SK-N-SH (cell line): ENCODE measurements around the gene CAVIN1. TPM values are rescaled to one million over a fixed set of nuclear protein-coding genes. Genes with fewer than 3 reads are reported as not detected.
"Not testable (repeated sequence)": the region's sequence is repeated elsewhere in the genome, so short reads cannot be mapped to it uniquely, and the experiment has no call there.

Experiments used
- CTCF ChIA-PET: fragments of 300-600, 350-600 bp; formaldehyde crosslinking; extraction: SDS; loops from one replicate; lab custom pipeline; 2021; lab: Yijun Ruan, JAX
- POLR2A ChIA-PET: fragments of 350-600 bp; sonication (Branson Sonifier 250); formaldehyde crosslinking; extraction: SDS; loops from one replicate; lab custom pipeline; 2020; ENCODE audit warnings: antibody characterized with exemption, inconsistent platforms; lab: Yijun Ruan, JAX
- DNase-seq: peaks from one replicate; pipeline ENCODE4 v3.0.0; 2012
- H2AFZ ChIP-seq: fragments of 200-600 bp; sonication (generic); 2 replicates; pipeline ENCODE4 v1.8.1; 2016; ENCODE audit warnings: antibody characterized with exemption, mild to moderate bottlenecking, low read depth
- H3F3A ChIP-seq: fragments of 200-600 bp; sonication (generic); replicated peaks from 2 replicates; pipeline ENCODE3; 2016; ENCODE audit warnings: antibody characterized with exemption, mild to moderate bottlenecking; ENCODE audit not compliant: insufficient read depth
- H3K27ac ChIP-seq, 2 experiments: fragments of 200-500 bp in 1 of 2; fragments of 200-600 bp in 1 of 2; sonication (Bioruptor generic) in 1 of 2; sonication (generic), shearing (Covaris generic) in 1 of 2; 2 replicates each; pipeline versions ENCODE4 v1.5.1 to v1.6.1; 2014 to 2016; ENCODE audit warnings: low read depth in 2 of 2, inconsistent platforms in 1 of 2, low read length in 1 of 2, mild to moderate bottlenecking in 1 of 2, mixed read lengths in 1 of 2
- H3K27me3 ChIP-seq: fragments of 200-600 bp; sonication (generic), shearing (Covaris generic); 2 replicates; pipeline ENCODE4 v1.6.1; 2016; ENCODE audit warnings: mixed run types; ENCODE audit not compliant: insufficient read depth
- H3K36me3 ChIP-seq, 2 experiments: fragments of 200-500 bp in 1 of 2; fragments of 200-600 bp in 1 of 2; sonication (Bioruptor generic) in 1 of 2; sonication (generic) in 1 of 2; replicated peaks in 1 of 2; 2 replicates each; pipeline versions ENCODE3 to v1.5.1; 2014 to 2016; ENCODE audit warnings: low read length in 1 of 2, mild to moderate bottlenecking in 1 of 2; ENCODE audit not compliant: insufficient read depth in 2 of 2, control insufficient read depth in 1 of 2
- H3K4me1 ChIP-seq, 2 experiments: fragments of 200-500 bp in 1 of 2; fragments of 200-600 bp in 1 of 2; sonication (Bioruptor generic) in 1 of 2; sonication (generic), shearing (Covaris generic) in 1 of 2; 2 replicates each; pipeline versions ENCODE4 v1.5.1 to v1.6.1; 2014 to 2016; ENCODE audit warnings: low read depth in 1 of 2, low read length in 1 of 2, mixed run types in 1 of 2; ENCODE audit not compliant: insufficient read depth in 2 of 2, control insufficient read depth in 1 of 2
- H3K4me2 ChIP-seq: fragments of 200-600 bp; sonication (generic), shearing (Covaris generic); 2 replicates; pipeline ENCODE4 v1.6.1; 2017; ENCODE audit warnings: mixed run types
- H3K4me3 ChIP-seq, 2 experiments: fragments of 200-500 bp in 1 of 2; fragments of 200-600 bp in 1 of 2; sonication (Bioruptor generic) in 1 of 2; sonication (generic), shearing (Covaris generic) in 1 of 2; 2 replicates each; pipeline versions ENCODE4 v1.5.1 to v1.8.1; 2014 to 2016; ENCODE audit warnings: low read depth in 2 of 2, inconsistent platforms in 1 of 2, low read length in 1 of 2, mild to moderate bottlenecking in 1 of 2, mixed read lengths in 1 of 2, moderate library complexity in 1 of 2
- H3K79me2 ChIP-seq: fragments of 200-600 bp; sonication (generic); 2 replicates; pipeline ENCODE4 v1.8.1; 2017; ENCODE audit warnings: mild to moderate bottlenecking; ENCODE audit not compliant: insufficient read depth
- H3K9ac ChIP-seq: fragments of 200-600 bp; sonication (generic); 2 replicates; pipeline ENCODE4 v1.6.1; 2017; ENCODE audit warnings: mixed run types
- H3K9me2 ChIP-seq: fragments of 200-600 bp; sonication (generic); 2 replicates; pipeline ENCODE4 v1.6.1; 2017; ENCODE audit warnings: mixed run types
- H3K9me3 ChIP-seq: fragments of 200-600 bp; sonication (generic); 2 replicates; pipeline ENCODE4 v1.6.1; 2017; ENCODE audit warnings: mixed run types, mild to moderate bottlenecking, moderate library complexity
- H4K20me1 ChIP-seq: fragments of 200-600 bp; sonication (generic); 2 replicates; pipeline ENCODE4 v1.6.1; 2017; ENCODE audit warnings: mild to moderate bottlenecking, mixed run types; ENCODE audit not compliant: insufficient read depth
- CHD2 ChIP-seq: fragments of 150-350 bp; IDR thresholded peaks from 2 replicates; pipeline ENCODE4 v1.6.1; 2018; ENCODE audit warnings: low read length; ENCODE audit not compliant: partially characterized antibody
- CTCF ChIP-seq: fragments of 200-600 bp; sonication (generic); IDR thresholded peaks from 2 replicates; pipeline ENCODE4 v1.6.1; 2017; ENCODE audit warnings: antibody characterized with exemption, mild to moderate bottlenecking, moderate library complexity
- FOSL2 ChIP-seq: IDR thresholded peaks from 2 replicates; pipeline ENCODE4 v1.4.0; 2012; ENCODE audit warnings: low read depth, mild to moderate bottlenecking, moderate library complexity, borderline replicate concordance
- FOXM1 ChIP-seq: IDR thresholded peaks from 2 replicates; pipeline ENCODE4 v1.4.0; 2012; ENCODE audit warnings: low read depth, mild to moderate bottlenecking
- GABPA ChIP-seq: IDR thresholded peaks from 2 replicates; pipeline ENCODE4 v1.4.0; 2012; ENCODE audit warnings: low read depth, mild to moderate bottlenecking
- MXI1 ChIP-seq: IDR thresholded peaks from 2 replicates; pipeline ENCODE4 v1.6.1; 2012; ENCODE audit warnings: mild to moderate bottlenecking, low read depth, low read length, improper control_type of control experiment
- NFIC ChIP-seq: IDR thresholded peaks from 2 replicates; pipeline ENCODE4 v1.4.0; 2012; ENCODE audit warnings: borderline replicate concordance
- NRF1 ChIP-seq: IDR thresholded peaks from 2 replicates; pipeline ENCODE4 v1.6.1; 2012; ENCODE audit warnings: low read depth, mild to moderate bottlenecking, low read length
- PBX3 ChIP-seq: IDR thresholded peaks from 2 replicates; pipeline ENCODE4; 2012
- REST ChIP-seq: IDR thresholded peaks from 2 replicates; pipeline ENCODE4 v1.6.1; 2012; ENCODE audit warnings: mild to moderate bottlenecking, low read depth, low read length, moderate library complexity
- RFX5 ChIP-seq: IDR thresholded peaks from 2 replicates; pipeline ENCODE4 v1.6.1; 2012; ENCODE audit warnings: mild to moderate bottlenecking, improper control_type of control experiment, low read length
- SIN3A ChIP-seq: IDR thresholded peaks from 2 replicates; pipeline ENCODE4 v1.6.1; 2012; ENCODE audit warnings: low read depth, mild to moderate bottlenecking, low read length, moderate library complexity, borderline replicate concordance
- SMC3 ChIP-seq: IDR thresholded peaks from 2 replicates; pipeline ENCODE4 v1.6.1; 2012; ENCODE audit warnings: low read depth, low read length, improper control_type of control experiment
- USF1 ChIP-seq: IDR thresholded peaks from 2 replicates; pipeline ENCODE4 v1.4.0; 2012; ENCODE audit warnings: low read depth, borderline replicate concordance
- WGBS: methylation state at CpG from one replicate; pipeline ENCODE4 v1.1.6; 2017; ENCODE audit warnings: low lambda C conversion rate; 5-methylcytosine and 5-hydroxymethylcytosine counted together
- polyA plus RNA-seq, 3 experiments: library from polyadenylated mRNA; depleted of rRNA; stranded (reverse); fragments of >200 nt; gene quantifications; 2 replicates each; pipeline ENCODE4 v1.2.3, GENCODE V29; 2012

CAVIN1 gene
- polyA plus RNA-seq, 1 of the 3 experiments (the other 2 are of a cell fraction) = 290 TPM

GRCh38 chr17:42361781-42362186 is 61.3 kb downstream of the CAVIN1 start:
- Histone ChIP-seq H3K9ac (no peak overlapping the region), H2AFZ (no peak overlapping the region), H3F3A (peaks cover 33% of the 10 kb centered on the region), H3K9me2 (no peaks in the 10 kb centered on the region), H3K79me2 (peaks cover 93% of the 10 kb centered on the region), H4K20me1 (peaks cover 79% of the 10 kb centered on the region), H3K27me3 (no peaks in the 10 kb centered on the region), H3K27ac (peak overlapping the region in 1 of 2 experiments; percentile 19; a peak in 1 of 4 replicates), H3K4me3 (no peak overlapping the region), H3K4me2 (no peak overlapping the region), H3K36me3 (peaks cover 0 to 6% of the 10 kb centered on the region in 2 experiments), H3K9me3 (no peaks in the 10 kb centered on the region), H3K4me1 (peaks cover 13 to 16% of the 10 kb centered on the region in 2 experiments; a peak in 1 of 4 replicates)
- POLR2A ChIA-PET = no interaction called here
- no peak for DNase-seq
- 0 out of 2 replicates have a peak, but pooled peaks have one; percentile 16 for TF ChIP-seq MXI1
- 0 out of 2 replicates have a peak, but pooled peaks have one; percentile 15 for TF ChIP-seq PBX3
- no peak for TF ChIP-seq USF1
- CTCF ChIA-PET = interaction anchor here (1.6 to 2.5 kb wide), 2 partner anchors 40 to 44 kb away, joined by 5 to 8 read pairs; no protein-coding TSS in a partner anchor
- 42% methylated on average over 2 of the region's 2 CpGs for WGBS

- CTCF ChIA-PET = interaction anchor here (2.5 kb wide), 1 partner anchor 38 kb away, joined by 8 read pairs; no protein-coding TSS in a partner anchor
- H3K4me2 ChIP-seq, H2AFZ ChIP-seq, H3K9ac ChIP-seq, H3K36me3 ChIP-seq, DNase-seq, H3K9me2 ChIP-seq, H3K27me3 ChIP-seq, H3K9me3 ChIP-seq, H3K4me3 ChIP-seq, POLR2A ChIA-PET: not testable (repeated sequence)
- Histone ChIP-seq H3K79me2 (peaks cover 94% of the 10 kb centered on the region), H3F3A (peaks cover 35% of the 10 kb centered on the region), H4K20me1 (peaks cover 72% of the 10 kb centered on the region), H3K27ac (0 out of 4 replicates have a peak overlapping the region, but pooled peaks of 1 of the 2 experiments have one; percentile 9), H3K4me1 (peaks cover 13 to 19% of the 10 kb centered on the region in 2 experiments; a peak in 2 of 4 replicates)
- 100% methylated on average over 2 of the region's 2 CpGs for WGBS
- peak; percentile 51; the same call in 1 of the 2 replicates for TF ChIP-seq NFIC
These were observed 62.7 kb downstream of the CAVIN1 start for GRCh38 chr17:42360388-42360787.

GRCh38 chr17:42359133-42359532 is 63.9 kb downstream of the CAVIN1 start:
- Histone ChIP-seq H3K4me3 (no peak overlapping the region), H3K9me2 (no peaks in the 10 kb centered on the region), H2AFZ (no peak overlapping the region), H3K36me3 (peaks cover 0 to 6% of the 10 kb centered on the region in 2 experiments), H3K27ac (no peak overlapping the region), H4K20me1 (peaks cover 74% of the 10 kb centered on the region), H3K79me2 (peaks cover 97% of the 10 kb centered on the region), H3K4me2 (no peak overlapping the region), H3K9ac (no peak overlapping the region), H3K9me3 (no peaks in the 10 kb centered on the region), H3K4me1 (peaks cover 13 to 19% of the 10 kb centered on the region in 2 experiments; a peak in 2 of 4 replicates), H3F3A (peaks cover 33% of the 10 kb centered on the region), H3K27me3 (no peaks in the 10 kb centered on the region)
- 97% methylated on average over 7 of the region's 7 CpGs for WGBS
- CTCF ChIA-PET = interaction anchor here (1.1 to 2.2 kb wide), 5 partner anchors 14 to 48 kb away, joined by 3 to 7 read pairs (median 5); no protein-coding TSS in a partner anchor
- POLR2A ChIA-PET = no interaction called here
- DNase-seq = no peak
- TF ChIP-seq FOSL2 (no peak), FOXM1 (no peak), SMC3 (no peak), NFIC (no peak), SIN3A (no peak), RFX5 (no peak), REST (no peak), NRF1 (no peak), CHD2 (no peak), GABPA (no peak), CTCF (no peak)
